Activated naive CD8-positive, alpha-beta T cell (primary cell): ENCODE results near the gene MYLK4.

Experiments used
- H3K27ac Mint-ChIP-seq: one replicate; pipeline ENCODE4 v1.8.0; 2021; ENCODE audit warnings: mixed read lengths
- H3K27me3 Mint-ChIP-seq: one replicate; pipeline ENCODE4 v1.8.0; 2021; ENCODE audit warnings: mixed read lengths
- H3K36me3 Mint-ChIP-seq: one replicate; pipeline ENCODE4 v1.8.0; 2021; ENCODE audit warnings: mixed read lengths
- H3K4me1 Mint-ChIP-seq: one replicate; pipeline ENCODE4 v1.8.0; 2021; ENCODE audit warnings: low read depth, mixed read lengths
- H3K4me3 Mint-ChIP-seq: one replicate; pipeline ENCODE4 v1.8.0; 2021; ENCODE audit warnings: mild to moderate bottlenecking, mixed read lengths
- H3K9me3 Mint-ChIP-seq: one replicate; pipeline ENCODE4 v1.8.0; 2021; ENCODE audit warnings: low read depth, mixed read lengths

The MYLK4 gene

DNA sequence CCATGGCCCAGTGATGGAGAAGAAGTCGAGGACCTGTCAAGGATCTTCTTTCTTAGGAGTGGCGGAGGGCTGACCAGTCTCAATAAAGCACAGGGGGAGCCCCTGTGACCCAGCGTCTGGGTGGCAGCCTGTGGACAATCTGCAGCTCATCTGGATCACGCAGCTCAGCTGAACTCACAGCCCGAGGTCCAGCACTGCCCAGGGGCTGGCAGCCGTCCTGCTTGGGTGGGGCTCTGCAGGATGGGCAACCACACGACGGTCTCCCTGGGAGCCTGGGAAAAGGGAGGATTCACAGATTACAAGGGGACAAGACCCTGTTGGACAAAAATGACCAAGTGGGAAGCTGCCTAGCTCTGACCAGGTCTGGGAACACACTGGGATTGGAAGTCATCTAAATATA is 110.8 kb downstream of the MYLK4 start:
- H3K27ac Mint-ChIP-seq = no peak overlapping the region
- H3K4me3 Mint-ChIP-seq = no peak overlapping the region
- peaks cover 37% of the 10 kb centered on the region for H3K27me3 Mint-ChIP-seq
- peaks cover 1% of the 10 kb centered on the region for H3K4me1 Mint-ChIP-seq
- no peaks in the 10 kb centered on the region for H3K36me3 Mint-ChIP-seq
- no peaks in the 10 kb centered on the region for H3K9me3 Mint-ChIP-seq

- Mint-ChIP-seq H3K36me3 (no peaks in the 10 kb centered on the region), H3K9me3 (no peaks in the 10 kb centered on the region), H3K4me3 (no peak overlapping the region), H3K27me3 (peaks cover 35% of the 10 kb centered on the region), H3K27ac (no peak overlapping the region), H3K4me1 (peaks cover 6% of the 10 kb centered on the region)
Observed at GRCh38 chr6:2639167-2639566, 111.6 kb downstream of the MYLK4 start.

DNA sequence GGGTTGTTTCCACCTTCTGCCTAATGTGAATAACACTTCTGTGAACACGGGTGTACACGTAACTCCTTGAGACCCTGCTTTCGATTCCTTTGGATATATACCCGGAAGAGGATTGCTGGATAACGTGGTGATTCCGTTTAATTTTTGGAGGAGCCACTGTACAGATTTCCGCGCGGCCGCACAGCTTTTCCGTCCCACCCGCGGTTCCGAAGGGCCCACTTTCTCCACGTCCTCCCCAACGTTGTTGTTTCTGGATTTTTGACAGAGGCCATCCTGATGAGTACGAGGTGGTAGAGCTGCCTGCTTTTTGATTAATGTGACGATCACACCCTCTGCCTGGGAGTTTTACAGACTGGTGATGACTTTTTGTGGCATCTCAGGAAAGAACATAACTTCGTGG is 114.0 kb downstream of the MYLK4 start:
- Mint-ChIP-seq H3K4me1 (peaks cover 6% of the 10 kb centered on the region), H3K36me3 (no peaks in the 10 kb centered on the region), H3K4me3 (no peak overlapping the region), H3K27me3 (peaks cover 19% of the 10 kb centered on the region), H3K9me3 (no peaks in the 10 kb centered on the region), H3K27ac (no peak overlapping the region)

- peaks cover 6% of the 10 kb centered on the region for H3K4me1 Mint-ChIP-seq
- H3K4me3 Mint-ChIP-seq = no peak overlapping the region
- no peak overlapping the region for H3K27ac Mint-ChIP-seq
- peaks cover 14% of the 10 kb centered on the region for H3K27me3 Mint-ChIP-seq
- no peaks in the 10 kb centered on the region for H3K36me3 Mint-ChIP-seq
- no peaks in the 10 kb centered on the region for H3K9me3 Mint-ChIP-seq
Observed at GRCh38 chr6:2635911-2636310, 114.8 kb downstream of the MYLK4 start.

- H3K36me3 Mint-ChIP-seq = no peaks in the 10 kb centered on the region
- H3K4me3 Mint-ChIP-seq = peak overlapping the region; percentile 66
- H3K27ac Mint-ChIP-seq = peak overlapping the region; percentile 10
- no peaks in the 10 kb centered on the region for H3K9me3 Mint-ChIP-seq
- peaks cover 6% of the 10 kb centered on the region for H3K4me1 Mint-ChIP-seq
- H3K27me3 Mint-ChIP-seq = peaks cover 13% of the 10 kb centered on the region
Observed at GRCh38 chr6:2634139-2634964, 116.4 kb downstream of the MYLK4 start.

DNA sequence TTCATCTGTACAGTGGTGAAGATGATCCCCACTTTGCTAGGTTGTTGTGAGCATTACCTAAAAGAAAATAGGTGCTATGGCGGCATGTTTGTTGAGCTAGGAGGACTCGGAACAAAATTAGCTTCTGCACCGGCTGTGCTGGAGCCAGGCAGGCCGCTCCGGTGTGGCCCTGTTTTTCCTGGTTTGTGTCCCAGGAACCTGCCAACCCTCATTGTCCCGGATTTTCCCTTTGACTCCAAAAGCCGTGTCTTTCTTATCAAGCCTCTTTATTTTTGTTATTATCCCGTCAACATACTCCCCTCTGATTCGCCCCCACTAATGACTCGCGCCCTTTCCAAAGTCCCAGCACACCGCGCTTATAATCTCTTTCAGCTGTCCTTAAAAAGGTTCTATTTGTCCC is 117.0 kb downstream of the MYLK4 start:
- peaks cover 6% of the 10 kb centered on the region for H3K4me1 Mint-ChIP-seq
- peaks cover 10% of the 10 kb centered on the region for H3K27me3 Mint-ChIP-seq
- H3K27ac Mint-ChIP-seq = no peak overlapping the region
- H3K4me3 Mint-ChIP-seq = peak overlapping the region; percentile 32
- H3K36me3 Mint-ChIP-seq = no peaks in the 10 kb centered on the region
- H3K9me3 Mint-ChIP-seq = no peaks in the 10 kb centered on the region

DNA sequence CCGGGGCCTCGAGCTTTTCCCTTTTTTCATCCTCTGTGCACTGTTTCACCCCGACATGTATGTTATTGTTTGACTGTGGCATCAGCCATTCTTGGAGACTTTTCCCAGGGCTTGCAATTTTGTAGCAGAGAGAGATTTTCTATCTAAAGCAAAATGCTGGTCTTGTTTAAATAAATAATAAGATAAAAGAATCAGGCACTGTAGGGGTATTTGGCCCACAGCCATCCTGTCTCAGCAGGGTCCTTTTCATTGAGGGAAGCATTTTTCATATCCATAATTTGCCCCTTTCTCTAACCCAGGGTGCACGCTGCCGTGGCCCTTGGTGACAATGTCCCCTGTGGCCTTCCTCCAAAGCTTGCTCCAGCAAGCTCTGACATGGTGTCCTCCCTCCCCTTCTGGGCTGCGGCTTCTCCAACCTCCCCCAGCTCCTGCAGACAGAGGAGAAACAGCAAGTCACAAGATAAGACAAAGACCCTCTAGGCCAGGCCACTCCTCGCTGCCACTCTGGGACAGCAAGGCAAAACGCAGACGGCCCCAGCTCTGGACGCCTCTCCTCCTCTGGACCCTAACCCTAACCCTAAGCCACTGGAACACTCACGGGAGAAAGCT is 117.6 kb downstream of the MYLK4 start:
- Mint-ChIP-seq H3K9me3 (no peaks in the 10 kb centered on the region), H3K27me3 (peaks cover 7% of the 10 kb centered on the region), H3K4me3 (no peak overlapping the region), H3K4me1 (peaks cover 6% of the 10 kb centered on the region), H3K36me3 (no peaks in the 10 kb centered on the region), H3K27ac (no peak overlapping the region)

GRCh38 chr6:2632368-2632767 is 118.4 kb downstream of the MYLK4 start:
- no peak overlapping the region for H3K4me3 Mint-ChIP-seq
- H3K4me1 Mint-ChIP-seq = peaks cover 6% of the 10 kb centered on the region
- H3K36me3 Mint-ChIP-seq = no peaks in the 10 kb centered on the region
- H3K27ac Mint-ChIP-seq = no peak overlapping the region
- H3K9me3 Mint-ChIP-seq = no peaks in the 10 kb centered on the region
- peaks cover 7% of the 10 kb centered on the region for H3K27me3 Mint-ChIP-seq

GRCh38 chr6:2630891-2631571 is 119.7 kb downstream of the MYLK4 start:
- no peak overlapping the region for H3K27ac Mint-ChIP-seq
- no peak overlapping the region for H3K4me3 Mint-ChIP-seq
- no peaks in the 10 kb centered on the region for H3K36me3 Mint-ChIP-seq
- peaks cover 6% of the 10 kb centered on the region for H3K4me1 Mint-ChIP-seq
- no peaks in the 10 kb centered on the region for H3K9me3 Mint-ChIP-seq
- no peaks in the 10 kb centered on the region for H3K27me3 Mint-ChIP-seq

- Mint-ChIP-seq H3K36me3 (no peaks in the 10 kb centered on the region), H3K9me3 (no peaks in the 10 kb centered on the region), H3K4me1 (peaks cover 6% of the 10 kb centered on the region), H3K27me3 (no peaks in the 10 kb centered on the region), H3K4me3 (no peak overlapping the region), H3K27ac (no peak overlapping the region)
Observed at GRCh38 chr6:2630359-2630758, 120.4 kb downstream of the MYLK4 start.

DNA sequence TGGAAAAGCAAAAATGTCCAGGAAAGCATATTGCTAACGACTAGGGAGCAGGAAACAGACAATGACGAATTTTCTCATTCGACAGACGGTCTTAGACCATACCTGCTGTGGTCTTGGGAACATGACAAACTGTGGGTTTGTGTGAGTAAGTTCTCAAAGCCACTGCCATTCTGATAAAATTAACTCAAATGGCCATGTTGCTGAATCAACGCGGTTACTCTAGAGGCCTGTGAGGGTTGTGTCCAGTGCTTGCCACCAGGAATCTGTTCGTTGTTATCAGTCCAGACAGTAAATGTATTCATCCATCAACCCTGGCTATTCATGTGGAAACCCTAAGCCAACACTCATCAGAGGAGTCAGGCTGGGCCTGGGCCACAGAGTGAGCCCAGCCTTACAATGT is 124.3 kb downstream of the MYLK4 start:
- Mint-ChIP-seq H3K9me3 (no peaks in the 10 kb centered on the region), H3K4me3 (no peak overlapping the region), H3K27me3 (no peaks in the 10 kb centered on the region), H3K4me1 (no peaks in the 10 kb centered on the region), H3K36me3 (no peaks in the 10 kb centered on the region), H3K27ac (no peak overlapping the region)

DNA sequence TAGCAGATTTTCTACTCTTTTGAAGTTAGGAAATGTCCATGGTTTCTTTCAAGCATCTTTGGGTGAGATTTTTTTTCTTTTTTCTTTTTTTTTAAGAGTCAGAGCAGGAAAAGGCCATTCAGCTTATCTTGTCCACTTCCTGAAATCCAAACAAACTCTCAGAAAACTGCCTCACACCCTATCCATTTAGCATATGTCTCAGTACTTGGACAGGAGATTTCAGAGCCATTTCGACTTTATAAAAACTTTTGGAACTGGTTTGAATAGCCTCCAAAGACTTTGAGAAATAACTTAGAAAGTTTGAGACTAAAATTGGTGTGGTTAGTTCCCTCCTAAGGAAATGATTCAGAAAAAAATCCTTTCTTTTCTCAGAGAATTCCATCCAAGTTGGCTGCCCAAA is 125.1 kb downstream of the MYLK4 start:
- no peak overlapping the region for H3K4me3 Mint-ChIP-seq

GRCh38 chr6:2624177-2624576 is 126.5 kb downstream of the MYLK4 start:
- Mint-ChIP-seq H3K9me3 (no peaks in the 10 kb centered on the region), H3K27me3 (no peaks in the 10 kb centered on the region), H3K4me3 (no peak overlapping the region), H3K4me1 (no peaks in the 10 kb centered on the region), H3K27ac (no peak overlapping the region), H3K36me3 (no peaks in the 10 kb centered on the region)

More for the DNA sequence above, 125.1 kb downstream of the MYLK4 start:
- Mint-ChIP-seq H3K4me1 (no peaks in the 10 kb centered on the region), H3K27ac (no peak overlapping the region), H3K36me3 (no peaks in the 10 kb centered on the region), H3K27me3 (no peaks in the 10 kb centered on the region), H3K9me3 (no peaks in the 10 kb centered on the region)

- no peak overlapping the region for H3K4me3 Mint-ChIP-seq
- no peaks in the 10 kb centered on the region for H3K4me1 Mint-ChIP-seq
- no peaks in the 10 kb centered on the region for H3K36me3 Mint-ChIP-seq
- no peak overlapping the region for H3K27ac Mint-ChIP-seq
- H3K27me3 Mint-ChIP-seq = peaks cover 2% of the 10 kb centered on the region
- H3K9me3 Mint-ChIP-seq = no peaks in the 10 kb centered on the region
Observed at GRCh38 chr6:2623295-2623694, 127.4 kb downstream of the MYLK4 start.

DNA sequence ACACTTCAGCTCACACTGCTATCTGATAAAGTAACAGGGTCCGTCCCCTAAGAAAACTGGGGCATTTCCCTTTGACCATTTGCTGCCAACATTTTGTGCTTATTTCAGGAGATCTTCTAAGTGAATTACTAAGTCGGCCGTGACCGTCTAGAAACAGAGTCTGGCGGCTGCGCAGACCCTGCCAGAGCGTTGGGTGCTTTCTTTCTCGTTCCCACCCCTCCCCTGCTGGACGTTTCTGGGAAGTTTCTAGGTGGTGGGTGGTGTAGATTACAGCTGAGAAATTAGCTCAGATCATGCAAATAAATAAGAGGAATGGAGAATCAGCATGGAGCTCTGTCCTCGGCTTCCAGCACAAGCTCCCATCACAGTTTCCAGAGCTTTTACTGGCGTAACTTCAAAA is 128.1 kb downstream of the MYLK4 start:
- H3K36me3 Mint-ChIP-seq = no peaks in the 10 kb centered on the region
- no peaks in the 10 kb centered on the region for H3K9me3 Mint-ChIP-seq
- no peak overlapping the region for H3K4me3 Mint-ChIP-seq
- no peaks in the 10 kb centered on the region for H3K4me1 Mint-ChIP-seq
- no peak overlapping the region for H3K27ac Mint-ChIP-seq
- H3K27me3 Mint-ChIP-seq = peaks cover 2% of the 10 kb centered on the region
